ENCODE results near the gene PICK1. TPM values are rescaled to one million over a fixed set of nuclear protein-coding genes. Genes with fewer than 3 reads are reported as not detected.
A peak's percentile ranks its signal among the peaks of the same experiment; 100 is the strongest.

The PICK1 gene
- polyA plus RNA-seq, 1 experiment: 32.4 TPM

GRCh38 chr22:38098410-38099249 is 41.4 kb downstream of the PICK1 start:
- TF ChIP-seq CTCF (IDR thresholded peaks at IDR 0.05; ENCODE audit: insufficient read depth, low read depth, low read length): no peak
- H3K36me3 ChIP-seq (ENCODE audit: control insufficient read depth, insufficient read depth, low read length): no peaks in the 10 kb centered on the region
- H3K27me3 ChIP-seq (ENCODE audit: control insufficient read depth, insufficient read depth, low read length): no peaks in the 10 kb centered on the region
- no peak overlapping the region for H3K4me3 ChIP-seq (ENCODE audit: low read depth, low read length)
- ChIA-PET POLR2A (no interaction called here), CTCF (interaction anchor here (0.6 to 4.3 kb wide), 12 partner anchors 8 to 497 kb away, joined by 3 to 18 read pairs (median 4); no protein-coding TSS in a partner anchor)
- peak; percentile 27 for DNase-seq (ENCODE audit: low read depth)

DNA sequence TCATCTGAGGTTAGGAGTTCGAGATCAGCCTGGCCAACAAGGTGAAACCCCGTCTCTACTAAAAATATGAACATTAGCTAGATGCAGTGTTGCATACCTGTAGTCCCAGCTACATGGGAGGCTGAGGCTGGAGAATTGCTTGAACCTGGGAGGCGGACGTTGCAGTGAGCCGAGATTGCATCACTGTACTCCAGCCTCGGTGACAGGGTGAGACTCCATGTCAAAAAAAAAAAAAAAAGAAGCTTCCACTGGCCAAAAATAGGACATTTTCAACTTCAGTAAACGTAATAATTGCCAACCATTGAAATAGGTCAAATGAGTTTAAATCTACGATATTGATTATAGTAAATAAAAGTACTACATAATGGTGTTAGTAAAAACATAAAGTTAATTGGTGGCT is 46.4 kb downstream of the PICK1 start:
- no peak for TF ChIP-seq CTCF (IDR thresholded peaks at IDR 0.05; ENCODE audit: insufficient read depth, low read depth, low read length)
- Histone ChIP-seq H3K27me3 (ENCODE audit: control insufficient read depth, insufficient read depth, low read length) (no peaks in the 10 kb centered on the region), H3K4me3 (ENCODE audit: low read depth, low read length) (no peak overlapping the region), H3K36me3 (ENCODE audit: control insufficient read depth, insufficient read depth, low read length) (no peaks in the 10 kb centered on the region)
- ChIA-PET CTCF (interaction anchor here (1.0 to 1.7 kb wide), 2 partner anchors 10 to 11 kb away, joined by 4 to 5 read pairs; no protein-coding TSS in a partner anchor), POLR2A (no interaction called here)
- DNase-seq (ENCODE audit: low read depth): no peak

DNA sequence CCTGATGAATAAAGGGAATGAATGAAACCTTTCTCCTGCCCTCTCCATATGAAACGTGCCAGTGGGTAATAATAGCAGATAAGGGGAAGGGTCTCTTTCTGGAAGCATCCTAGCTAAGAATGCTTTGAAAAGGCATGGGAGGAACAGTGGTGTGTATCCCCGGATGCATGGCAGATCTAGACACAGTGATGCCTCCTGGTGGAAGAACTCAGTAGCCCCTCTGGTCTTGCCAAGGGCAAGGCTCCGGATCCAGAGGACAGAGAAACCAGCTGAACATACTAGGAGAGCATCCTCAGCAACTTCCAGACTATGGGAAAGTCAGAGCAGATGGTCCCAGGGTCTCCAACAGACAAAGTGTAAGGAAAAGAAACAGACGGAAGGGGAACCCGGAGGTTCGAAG is 46.9 kb downstream of the PICK1 start:
- Histone ChIP-seq H3K4me3 (ENCODE audit: low read depth, low read length) (no peak overlapping the region), H3K36me3 (ENCODE audit: control insufficient read depth, insufficient read depth, low read length) (no peaks in the 10 kb centered on the region), H3K27me3 (ENCODE audit: control insufficient read depth, insufficient read depth, low read length) (no peaks in the 10 kb centered on the region)
- DNase-seq (ENCODE audit: low read depth): no peak
- CTCF ChIA-PET: interaction anchor here (1.0 kb wide), 1 partner anchor 10 kb away, joined by 5 read pairs; no protein-coding TSS in a partner anchor
- POLR2A ChIA-PET: interaction anchor here (0.6 kb wide), 1 partner anchor 237 kb away, joined by 9 read pairs; no protein-coding TSS in a partner anchor
- TF ChIP-seq CTCF (IDR thresholded peaks at IDR 0.05; ENCODE audit: insufficient read depth, low read depth, low read length): peak; percentile 31; the same call in 1 of the 2 replicates

- ChIA-PET CTCF (interaction anchor here (0.6 to 2.5 kb wide), 4 partner anchors 9 to 113 kb away, joined by 3 to 10 read pairs (median 4); no protein-coding TSS in a partner anchor), POLR2A (no interaction called here)
- no peak overlapping the region for H3K4me3 ChIP-seq (ENCODE audit: low read depth, low read length)
- no peaks in the 10 kb centered on the region for H3K27me3 ChIP-seq (ENCODE audit: control insufficient read depth, insufficient read depth, low read length)
- H3K36me3 ChIP-seq (ENCODE audit: control insufficient read depth, insufficient read depth, low read length): no peaks in the 10 kb centered on the region
- 0 out of 2 replicates have a peak, but pooled peaks have one; percentile 7 for TF ChIP-seq CTCF (IDR thresholded peaks at IDR 0.05; ENCODE audit: insufficient read depth, low read depth, low read length)
- DNase-seq (ENCODE audit: low read depth): no peak
Observed at GRCh38 chr22:38106814-38107578, 49.8 kb downstream of the PICK1 start.

Measured in BJ (cell line).